ENCODE measurements around the gene TMSB4X. TPM values are rescaled to one million over a fixed set of nuclear protein-coding genes. Genes with fewer than 3 reads are reported as not detected.
A peak's percentile ranks its signal among the peaks of the same experiment; 100 is the strongest.
"Not testable (repeated sequence)": the region's sequence is repeated elsewhere in the genome, so short reads cannot be mapped to it uniquely, and the experiment has no call there.

Gene TMSB4X
- total and polyA plus RNA-seq, 2 of the 13 experiments (the other 11 are each of a cell fraction or from before 2014, with no cell fraction given), result 10.5 to 29.6 TPM

GRCh38 chrX:12943592-12943991 is 31.3 kb upstream of the TMSB4X start:
- H3K9ac ChIP-seq (ENCODE audit: insufficient read depth, low read depth, low read length); H3K4me3 ChIP-seq (replicated peaks in 1 of 3; ENCODE audit: insufficient read depth in 1 of 3, low read depth in 2 of 3, low read length in 3 of 3); H3K9me3 ChIP-seq (ENCODE audit: low read length); H3K27me3 ChIP-seq (ENCODE audit: control insufficient read depth in 1 of 2, insufficient read depth in 2 of 2, low read length in 2 of 2); POLR2A ChIA-PET; H3K79me2 ChIP-seq (ENCODE audit: insufficient read depth, low read length); H3K4me2 ChIP-seq (ENCODE audit: low read depth, low read length); H4K20me1 ChIP-seq (ENCODE audit: insufficient read depth, low read length); H2AFZ ChIP-seq (ENCODE audit: low read length); BruUV-seq (replicated peaks); DNase-seq (ENCODE audit: low spot score); CTCF ChIA-PET (ENCODE audit: low intra/inter-chr PET ratio, low total read pairs); in situ Hi-C loops (cut with HindIII; ENCODE audit: extremely low pct_ligation_motif_present, low pct_unique_long_range_greater_than_20kb); intact Hi-C loops (cut with micrococcal nuclease; ENCODE audit: unreplicated experiment); H3K36me3 ChIP-seq (replicated peaks in 1 of 2; ENCODE audit: control insufficient read depth in 1 of 2, insufficient read depth in 2 of 2, low read length in 2 of 2); ATAC-seq; FAIRE-seq; H3K27ac ChIP-seq (ENCODE audit: extremely low read length, insufficient read depth, low read length): not testable (repeated sequence)
- 69% methylated on average over 6 of the region's 6 CpGs for WGBS (ENCODE audit: low lambda C conversion rate)
- H3K4me1 ChIP-seq (ENCODE audit: insufficient read depth, low read length), result peaks cover 26% of the 10 kb centered on the region

DNA sequence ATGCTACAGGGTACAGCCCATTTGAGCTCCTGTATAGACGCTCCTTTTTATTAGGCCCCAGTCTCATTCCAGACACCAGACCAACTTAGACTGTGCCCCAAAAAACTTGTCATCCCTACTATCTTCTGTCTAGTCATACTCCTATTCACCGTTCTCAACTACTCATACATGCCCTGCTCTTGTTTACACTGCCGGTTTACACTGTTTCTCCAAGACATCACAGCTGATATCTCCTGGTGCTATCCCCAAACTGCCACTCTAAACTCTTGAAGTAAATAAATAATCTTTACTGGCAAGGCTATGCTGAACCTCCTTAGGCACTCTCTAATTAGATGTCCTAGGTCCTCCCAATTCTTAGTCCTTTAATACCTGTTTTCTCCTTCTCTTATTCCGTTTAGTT is 30.5 kb upstream of the TMSB4X start:
- in situ Hi-C loops (cut with HindIII; ENCODE audit: extremely low pct_ligation_motif_present, low pct_unique_long_range_greater_than_20kb); intact Hi-C loops (cut with micrococcal nuclease; ENCODE audit: unreplicated experiment); DNase-seq (ENCODE audit: low spot score); H3K27ac ChIP-seq (ENCODE audit: extremely low read length, insufficient read depth, low read length); H3K4me3 ChIP-seq (replicated peaks in 1 of 3; ENCODE audit: insufficient read depth in 1 of 3, low read depth in 2 of 3, low read length in 3 of 3); H3K27me3 ChIP-seq (ENCODE audit: control insufficient read depth in 1 of 2, insufficient read depth in 2 of 2, low read length in 2 of 2); BruUV-seq (replicated peaks); H4K20me1 ChIP-seq (ENCODE audit: insufficient read depth, low read length); FAIRE-seq; H3K9me3 ChIP-seq (ENCODE audit: low read length); H3K79me2 ChIP-seq (ENCODE audit: insufficient read depth, low read length); H3K4me2 ChIP-seq (ENCODE audit: low read depth, low read length); POLR2A ChIA-PET; H2AFZ ChIP-seq (ENCODE audit: low read length); H3K9ac ChIP-seq (ENCODE audit: insufficient read depth, low read depth, low read length); H3K36me3 ChIP-seq (replicated peaks in 1 of 2; ENCODE audit: control insufficient read depth in 1 of 2, insufficient read depth in 2 of 2, low read length in 2 of 2); ATAC-seq: not testable (repeated sequence)
- CTCF ChIA-PET (ENCODE audit: low intra/inter-chr PET ratio, low total read pairs), result interaction anchor here (4.1 kb wide), 1 partner anchor 543 kb away, joined by 35 read pairs; no protein-coding TSS in a partner anchor
- 23% methylated on average over 4 of the region's 4 CpGs for WGBS (ENCODE audit: low lambda C conversion rate)
- peaks cover 35% of the 10 kb centered on the region for H3K4me1 ChIP-seq (ENCODE audit: insufficient read depth, low read length)

DNA sequence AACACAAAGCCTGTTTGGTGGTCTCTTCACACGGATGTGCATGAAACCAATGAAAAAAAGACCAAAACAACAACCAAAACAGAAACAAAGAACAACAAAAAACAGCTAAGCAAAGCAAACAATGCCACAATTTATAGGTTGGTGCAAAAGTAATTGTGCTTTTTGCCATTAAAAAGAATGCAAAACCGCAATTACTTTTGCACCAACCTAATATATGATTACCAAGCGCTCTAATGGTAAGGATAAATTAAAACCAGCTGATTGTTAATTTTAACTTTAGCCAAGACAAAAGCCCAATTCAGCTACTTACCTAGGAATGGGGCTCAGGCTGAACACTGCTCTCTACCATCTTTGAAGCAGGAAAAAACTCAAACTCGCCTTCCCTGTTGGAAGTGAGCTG is 29.4 kb upstream of the TMSB4X start:
- Histone ChIP-seq H3K4me1 (ENCODE audit: insufficient read depth, low read length) (peaks cover 45% of the 10 kb centered on the region), H3K27me3 (ENCODE audit: control insufficient read depth in 1 of 2, insufficient read depth in 2 of 2, low read length in 2 of 2) (no peaks in the 10 kb centered on the region), H3K4me3 (replicated peaks in 1 of 3; ENCODE audit: insufficient read depth in 1 of 3, low read depth in 2 of 3, low read length in 3 of 3) (no peak overlapping the region), H3K79me2 (ENCODE audit: insufficient read depth, low read length) (no peaks in the 10 kb centered on the region), H3K4me2 (ENCODE audit: low read depth, low read length) (no peak overlapping the region), H3K9ac (ENCODE audit: insufficient read depth, low read depth, low read length) (no peak overlapping the region), H3K36me3 (replicated peaks in 1 of 2; ENCODE audit: control insufficient read depth in 1 of 2, insufficient read depth in 2 of 2, low read length in 2 of 2) (no peaks in the 10 kb centered on the region), H4K20me1 (ENCODE audit: insufficient read depth, low read length) (no peaks in the 10 kb centered on the region), H3K9me3 (ENCODE audit: low read length) (no peaks in the 10 kb centered on the region), H3K27ac (ENCODE audit: extremely low read length, insufficient read depth, low read length) (no peak overlapping the region), H2AFZ (ENCODE audit: low read length) (no peak overlapping the region)
- ChIA-PET POLR2A (no interaction called here), CTCF (ENCODE audit: low intra/inter-chr PET ratio, low total read pairs) (interaction anchor here (4.1 kb wide), 1 partner anchor 542 kb away, joined by 35 read pairs; no protein-coding TSS in a partner anchor)
- in situ Hi-C loops (cut with HindIII; ENCODE audit: extremely low pct_ligation_motif_present, low pct_unique_long_range_greater_than_20kb) (no loop called here), intact Hi-C loops (cut with micrococcal nuclease; ENCODE audit: unreplicated experiment) (no loop called here)
- DNase-seq (ENCODE audit: low spot score) (no peak), ATAC-seq (no peak), FAIRE-seq (no peak)
- TF ChIP-seq EED (CRISPR knock-in tag; IDR thresholded peaks at IDR 0.05), result no peak
- peak; percentile 68 for TF ChIP-seq ZBTB40 (IDR thresholded peaks at IDR 0.05)
- no peak for TF ChIP-seq ZBTB40 (CRISPR knock-in tag; IDR thresholded peaks at IDR 0.05)
- 20% methylated on average over 4 of the region's 4 CpGs for WGBS (ENCODE audit: low lambda C conversion rate)
- BruUV-seq (replicated peaks), result no TSS peak
